HG03066 (cell line): Measurements from ENCODE around the gene PLEKHG5.
"Not testable (repeated sequence)": the region's sequence is repeated elsewhere in the genome, so short reads cannot be mapped to it uniquely, and the experiment has no call there.

Source experiments
- ATAC-seq: cut with Tn5 transposase; IDR thresholded peaks from one replicate; pipeline ENCODE4 v1.9.1; 2021; ENCODE audit warnings: low read depth; ENCODE audit not compliant: unreplicated experiment

Gene PLEKHG5

DNA sequence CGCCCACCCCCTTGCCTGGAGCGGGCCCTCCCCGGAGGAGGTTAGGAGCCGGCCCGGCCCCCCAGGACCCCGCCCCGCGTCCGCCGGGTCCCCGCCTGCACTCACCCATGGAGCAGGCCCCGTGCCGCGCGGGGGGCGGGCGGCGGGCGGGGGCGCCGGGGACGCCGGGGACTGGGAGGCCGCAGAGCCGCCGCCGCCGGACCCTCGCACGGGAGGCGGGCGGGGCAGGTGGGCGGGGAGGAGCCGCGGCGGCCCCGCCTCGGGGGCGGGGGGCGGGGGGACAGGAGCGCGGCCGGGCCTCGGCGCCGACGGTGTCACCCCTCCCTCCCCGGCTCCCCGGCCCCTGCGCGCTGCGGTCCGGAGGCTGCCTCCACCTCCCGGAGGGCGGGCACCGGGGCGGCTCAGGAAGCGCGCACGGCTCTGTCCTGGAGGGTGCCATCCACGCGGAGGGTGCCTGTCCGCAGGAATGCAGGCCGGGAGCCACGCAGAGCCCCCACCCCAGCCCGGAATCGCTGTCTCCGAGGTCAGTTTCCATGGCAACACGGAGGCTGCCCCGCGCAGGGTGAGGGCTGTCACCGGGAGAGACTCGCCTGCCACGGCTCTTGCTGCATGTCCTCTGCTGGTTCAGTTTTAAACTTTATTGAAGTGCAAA, 5.9 kb upstream of the PLEKHG5 start:
- no peak for ATAC-seq

DNA sequence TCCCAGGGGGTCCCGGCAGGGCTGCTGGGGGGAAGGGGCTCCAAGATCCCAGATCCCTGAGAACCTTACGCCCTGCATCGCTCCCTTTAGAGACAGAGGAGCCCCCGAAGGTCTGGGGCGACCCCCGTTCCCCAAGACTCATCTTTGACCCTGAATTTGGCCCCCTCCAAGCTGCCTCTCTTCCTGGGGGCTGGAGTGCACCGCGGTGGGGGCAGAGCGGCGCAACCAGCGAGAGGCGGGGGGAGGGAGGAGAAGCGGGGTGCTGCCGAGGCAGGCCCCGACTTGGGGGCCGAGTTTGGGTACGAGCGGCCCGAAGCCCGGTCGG, 5.4 kb upstream of the PLEKHG5 start:
- no peak for ATAC-seq

DNA sequence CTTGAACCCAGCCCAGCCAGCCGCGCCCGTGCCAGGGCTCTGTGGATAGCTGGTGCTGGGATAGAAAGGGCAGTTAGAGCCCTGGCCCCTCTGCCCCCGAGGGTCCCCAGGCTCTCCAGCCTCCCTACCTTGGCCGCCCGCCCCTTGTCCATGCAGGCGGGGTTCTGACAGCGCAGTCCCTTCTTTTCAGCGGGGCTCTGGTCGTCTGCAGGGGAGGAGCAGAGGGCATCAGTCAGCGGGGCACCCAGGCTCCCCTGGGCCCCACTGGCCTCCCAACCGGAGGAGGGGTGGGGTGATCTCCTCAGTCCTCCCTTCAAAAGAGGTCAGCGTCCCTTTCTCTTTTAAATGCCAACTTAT, 4.9 kb upstream of the PLEKHG5 start:
- ATAC-seq: no peak

DNA sequence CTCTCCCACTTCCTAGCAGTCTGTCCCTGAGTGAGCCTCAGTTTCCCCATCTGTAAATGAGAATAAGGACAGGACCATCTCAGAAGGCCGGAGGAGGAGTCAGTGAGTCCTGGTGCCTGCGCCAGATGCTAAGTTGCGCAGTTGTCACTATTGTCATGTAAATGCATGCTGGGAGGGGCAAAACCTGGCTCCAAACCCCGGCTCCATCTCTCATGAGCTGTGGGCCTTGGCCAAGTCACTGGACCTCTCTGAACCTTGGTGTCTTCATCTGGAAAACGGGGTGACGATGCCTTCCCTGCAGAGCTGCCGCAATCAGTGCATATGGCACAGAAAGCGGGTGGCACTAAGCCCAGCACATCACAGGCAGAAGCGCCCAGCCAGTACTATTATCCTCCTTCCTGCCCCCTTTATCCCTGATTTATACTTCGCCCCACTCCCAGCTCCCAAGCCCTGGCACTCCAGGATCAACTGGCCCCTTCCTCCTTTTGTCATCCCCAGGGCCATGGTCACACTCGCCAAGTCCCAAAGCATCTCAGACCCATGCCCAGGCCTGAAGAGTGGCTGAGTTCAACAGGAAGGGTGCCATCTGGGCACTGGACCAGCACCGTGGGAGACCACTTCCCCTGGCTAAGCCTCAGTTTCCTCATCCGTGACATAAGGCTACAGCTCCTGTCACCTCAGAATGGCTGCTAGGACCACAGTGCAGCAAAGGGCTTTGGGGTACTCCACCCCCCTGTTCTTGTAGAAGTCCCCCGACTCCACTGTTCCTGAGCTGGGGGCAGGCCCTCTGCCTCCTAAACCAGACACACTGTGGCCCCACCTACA, 4.3 kb upstream of the PLEKHG5 start:
- no peak for ATAC-seq

DNA sequence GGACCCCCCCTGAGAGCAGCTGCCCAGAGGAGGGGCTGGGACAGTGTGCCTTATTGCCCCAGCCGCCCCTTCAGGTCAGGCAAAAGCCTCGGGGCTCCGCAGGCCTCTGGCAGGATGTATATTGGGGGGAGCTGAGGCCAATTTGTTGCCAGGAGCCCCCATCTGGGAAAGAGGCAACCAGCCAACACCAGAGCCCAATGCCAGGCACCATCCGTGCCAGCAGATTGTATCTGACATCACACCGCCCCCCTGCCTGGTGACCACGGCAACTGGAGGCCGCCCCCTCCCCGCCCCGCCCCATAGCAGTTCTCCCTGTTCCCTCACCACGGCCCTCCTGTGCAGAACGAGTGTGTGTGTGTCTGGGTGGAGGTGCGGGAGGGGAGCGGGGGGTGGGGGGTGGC, 3.6 kb upstream of the PLEKHG5 start:
- ATAC-seq: no peak

DNA sequence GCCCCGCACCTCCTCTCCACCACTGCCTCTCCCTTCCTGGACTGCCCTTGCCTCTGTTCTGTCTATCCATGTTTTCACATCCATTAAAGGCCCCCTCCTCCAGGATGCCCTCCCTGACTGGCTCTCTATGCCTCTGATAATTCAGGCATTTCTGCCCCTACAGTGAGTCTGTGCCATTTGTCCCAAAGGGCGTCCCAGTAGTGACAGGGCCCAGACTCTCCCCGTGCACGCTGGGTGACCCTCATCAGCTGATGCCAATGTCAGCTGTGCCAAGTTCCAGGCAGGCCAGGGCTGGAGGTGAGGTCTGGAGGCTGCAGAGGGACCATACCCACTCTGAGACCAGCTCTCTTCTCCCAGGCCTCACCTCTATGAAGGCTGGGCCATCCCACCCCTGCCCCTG, 3.2 kb upstream of the PLEKHG5 start:
- ATAC-seq: no peak

DNA sequence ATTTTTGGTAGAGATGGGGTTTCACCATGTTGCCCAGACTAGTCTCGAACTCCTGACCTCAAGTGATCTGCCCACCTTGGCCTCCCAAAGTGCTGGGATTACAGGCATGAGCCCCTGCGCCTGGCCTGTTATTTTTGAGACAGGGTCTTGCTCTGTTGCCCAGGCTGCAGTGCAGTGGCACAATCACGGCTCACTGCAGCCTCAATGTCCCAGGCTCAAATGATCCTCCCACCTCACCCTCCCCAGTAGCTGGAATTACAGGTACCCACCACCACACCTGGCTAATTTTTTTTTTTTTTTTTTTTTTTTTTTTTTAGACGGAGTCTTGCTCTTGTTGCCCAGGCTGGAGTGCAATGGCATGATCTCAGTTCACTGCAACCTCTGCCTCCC, 2.4 kb upstream of the PLEKHG5 start:
- ATAC-seq: not testable (repeated sequence)

DNA sequence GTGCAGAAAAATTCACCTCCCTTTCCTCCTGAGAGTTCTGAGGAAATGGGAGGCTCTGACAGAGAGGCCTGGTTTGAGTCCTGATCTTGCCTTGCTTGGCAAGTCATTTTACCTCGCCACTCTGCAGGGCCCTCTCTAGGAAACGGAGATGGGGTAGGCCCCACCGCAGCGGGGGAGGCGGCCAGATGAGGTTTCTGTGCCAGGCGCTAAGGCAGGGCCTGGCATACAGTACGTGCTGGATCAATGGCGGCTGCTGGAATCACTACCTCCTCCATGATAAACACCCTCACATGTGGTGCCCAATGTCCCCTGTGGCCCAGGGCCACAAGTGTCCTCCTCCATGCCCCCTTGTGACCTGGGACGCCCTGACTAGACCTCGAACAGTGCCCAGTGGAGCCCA, 499 bp upstream of the PLEKHG5 start:
- ATAC-seq: no peak

DNA sequence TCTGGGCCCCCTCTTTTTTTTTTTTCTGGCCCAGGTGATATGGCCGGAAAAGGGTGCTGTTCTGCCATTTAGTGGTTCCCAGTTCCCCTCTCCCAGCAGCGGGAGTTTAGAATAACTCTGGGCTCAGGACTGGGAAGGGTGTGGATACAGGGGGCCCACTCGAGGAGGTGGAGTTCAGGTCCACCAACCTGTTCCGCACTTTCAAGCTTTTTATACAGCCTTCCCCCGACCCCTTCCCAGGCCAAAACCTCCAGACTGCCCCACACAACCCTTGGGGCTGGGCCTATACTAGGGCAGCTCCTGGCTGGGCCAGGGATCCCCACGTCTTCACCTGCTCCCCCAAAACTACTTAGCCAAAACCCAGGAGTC, 402 bp downstream of the PLEKHG5 start:
- no peak for ATAC-seq

DNA sequence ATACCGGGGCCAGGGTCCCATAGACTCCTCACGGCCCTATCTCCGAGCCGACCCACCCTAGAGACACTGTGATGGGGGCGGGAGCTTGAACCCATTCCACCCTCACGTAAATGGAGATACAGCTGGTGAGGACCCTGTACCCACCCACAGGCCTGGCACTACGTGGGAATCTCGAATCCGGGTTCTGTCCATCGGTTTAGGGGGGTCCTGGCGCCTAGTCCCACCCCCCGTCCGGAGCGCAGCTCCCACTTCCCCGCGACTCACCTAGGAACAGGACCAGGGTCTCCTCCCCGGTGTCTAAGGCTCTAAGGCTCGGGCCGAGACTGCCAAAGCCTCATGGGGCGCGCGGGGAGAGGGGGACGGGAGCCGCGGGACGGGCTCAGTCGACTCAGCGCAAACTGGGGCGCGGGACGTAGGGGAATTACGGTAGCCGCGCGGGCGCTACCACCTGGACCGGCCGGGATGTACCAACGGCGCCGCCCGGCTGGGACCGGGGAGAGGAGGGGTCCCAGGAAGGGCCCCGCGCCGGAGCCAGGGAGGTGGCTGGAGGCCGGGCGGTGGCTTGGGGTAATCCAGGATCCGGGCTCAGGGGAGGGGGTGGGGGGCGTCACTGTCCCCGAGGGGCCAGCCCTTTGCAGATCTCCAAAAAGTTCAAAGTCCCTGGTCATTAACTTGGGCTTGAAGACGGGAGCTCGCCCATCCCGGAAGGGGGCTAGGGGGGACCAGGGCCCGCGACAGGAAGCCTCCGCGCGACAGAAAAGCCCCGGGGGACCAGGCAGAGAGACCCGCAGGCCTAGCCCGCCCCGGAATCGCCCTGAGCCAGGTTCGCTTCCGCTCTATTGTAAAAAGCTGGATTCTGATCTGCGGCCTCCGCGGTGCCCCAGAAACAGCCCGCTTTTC, 1.0 kb downstream of the PLEKHG5 start:
- ATAC-seq: peak; percentile 56

DNA sequence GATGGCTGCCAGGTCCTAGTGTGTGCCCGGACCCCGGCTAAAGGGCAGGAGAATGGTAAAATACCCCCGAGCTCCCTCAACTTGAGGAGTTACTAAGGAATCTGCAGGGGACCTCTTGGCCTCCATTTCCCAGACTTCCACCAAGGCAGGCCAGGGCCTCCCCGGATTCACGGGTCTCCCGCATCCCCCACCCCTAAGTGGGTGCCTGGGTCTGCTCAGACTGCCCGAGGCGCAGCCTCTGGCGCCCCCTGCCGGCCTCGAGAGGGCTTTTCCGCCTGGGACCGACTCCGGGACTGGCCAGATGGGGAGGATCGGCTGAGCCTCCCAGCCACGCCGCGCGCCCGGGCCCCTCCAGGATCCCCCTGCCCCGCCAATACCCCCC, 1.7 kb downstream of the PLEKHG5 start:
- peak; percentile 57 for ATAC-seq

DNA sequence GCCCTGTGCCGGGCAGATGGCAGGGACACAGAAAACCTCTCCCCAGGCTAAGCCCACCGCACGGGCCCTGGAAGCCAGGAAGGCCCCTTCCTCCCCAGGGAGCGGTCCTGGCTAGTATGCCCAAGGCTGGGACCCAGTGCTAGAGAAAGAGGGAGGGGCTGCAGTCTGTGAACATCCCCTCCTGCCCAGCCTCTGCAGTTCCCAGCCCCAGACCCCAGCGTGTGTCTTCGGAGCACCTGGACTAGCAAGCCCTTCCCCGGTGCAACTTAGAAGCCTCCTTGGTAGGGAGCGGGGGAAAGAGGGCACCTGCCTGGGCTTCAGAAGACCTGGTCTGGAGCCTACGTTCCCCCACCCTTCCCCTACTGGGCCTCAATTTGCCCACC, 2.1 kb downstream of the PLEKHG5 start:
- ATAC-seq: no peak

DNA sequence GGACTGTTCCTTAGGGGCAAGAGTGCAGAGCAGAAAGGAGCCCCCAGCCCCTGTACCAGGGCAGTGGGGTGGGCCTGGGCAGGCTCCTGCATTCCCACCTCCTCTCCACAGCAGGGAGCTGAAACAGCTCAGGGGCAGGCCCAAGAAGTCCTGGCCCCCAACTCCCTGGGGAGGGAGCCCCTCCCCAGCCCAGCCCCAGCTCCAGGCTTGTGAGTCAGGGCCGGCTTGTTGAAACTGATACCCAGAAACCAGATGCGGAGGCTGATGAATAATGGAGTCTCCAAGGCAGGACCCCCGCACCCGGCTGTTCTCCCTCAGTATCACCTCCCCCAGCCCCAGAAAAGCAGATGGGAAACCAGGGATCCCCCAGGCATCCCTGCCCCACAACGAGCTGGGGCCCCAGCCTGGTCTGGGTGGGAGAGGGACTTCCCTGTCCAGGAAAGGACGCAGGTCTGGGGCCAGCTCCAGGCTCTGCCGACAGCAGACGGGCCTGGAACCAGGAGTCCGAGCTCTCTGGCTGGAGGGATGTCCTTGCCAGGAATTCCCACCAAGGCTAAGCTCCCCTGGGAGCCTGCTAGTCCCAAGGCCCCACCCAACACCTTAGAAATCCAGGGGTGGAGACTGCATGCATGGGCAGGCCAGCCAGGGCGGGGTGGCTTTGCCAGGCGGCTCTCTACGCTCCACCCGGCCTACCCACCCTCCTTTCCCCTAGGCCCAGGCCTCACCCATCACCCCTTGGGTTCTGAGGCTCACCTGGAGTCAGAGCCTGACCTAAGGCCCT, 2.7 kb downstream of the PLEKHG5 start:
- no peak for ATAC-seq

DNA sequence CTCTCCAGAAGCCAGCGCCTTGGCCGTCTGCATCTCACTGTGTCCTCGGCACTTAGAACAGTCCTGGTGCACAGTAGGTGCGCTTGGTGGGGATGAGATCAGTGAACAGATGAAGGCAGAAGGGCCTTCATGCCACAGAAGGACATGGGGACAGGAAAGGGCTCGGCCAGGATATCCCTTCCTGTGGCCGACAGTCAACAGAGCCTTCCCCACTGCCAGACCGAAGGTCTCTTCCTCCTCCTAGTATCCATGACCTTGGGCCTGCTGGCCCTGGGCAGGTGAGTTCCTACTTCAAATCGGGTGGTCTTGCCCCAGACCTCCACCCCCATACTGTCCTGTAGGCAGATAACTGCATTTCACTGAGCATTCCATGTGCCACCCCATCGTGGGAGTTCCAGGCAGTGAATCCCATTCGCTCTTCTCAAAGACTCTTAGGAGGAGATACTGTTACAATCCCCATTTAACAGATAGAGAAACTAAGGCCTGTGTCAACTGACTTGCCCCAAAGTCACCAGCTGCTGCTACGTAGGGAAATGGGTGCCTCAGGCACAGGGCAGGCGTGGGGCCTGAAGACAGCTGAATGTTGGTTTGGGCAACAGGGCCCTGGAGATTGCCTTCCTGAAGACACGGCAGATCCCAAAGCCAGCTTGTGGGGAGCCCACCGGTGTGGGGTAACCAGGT, 3.5 kb downstream of the PLEKHG5 start:
- ATAC-seq: no peak

DNA sequence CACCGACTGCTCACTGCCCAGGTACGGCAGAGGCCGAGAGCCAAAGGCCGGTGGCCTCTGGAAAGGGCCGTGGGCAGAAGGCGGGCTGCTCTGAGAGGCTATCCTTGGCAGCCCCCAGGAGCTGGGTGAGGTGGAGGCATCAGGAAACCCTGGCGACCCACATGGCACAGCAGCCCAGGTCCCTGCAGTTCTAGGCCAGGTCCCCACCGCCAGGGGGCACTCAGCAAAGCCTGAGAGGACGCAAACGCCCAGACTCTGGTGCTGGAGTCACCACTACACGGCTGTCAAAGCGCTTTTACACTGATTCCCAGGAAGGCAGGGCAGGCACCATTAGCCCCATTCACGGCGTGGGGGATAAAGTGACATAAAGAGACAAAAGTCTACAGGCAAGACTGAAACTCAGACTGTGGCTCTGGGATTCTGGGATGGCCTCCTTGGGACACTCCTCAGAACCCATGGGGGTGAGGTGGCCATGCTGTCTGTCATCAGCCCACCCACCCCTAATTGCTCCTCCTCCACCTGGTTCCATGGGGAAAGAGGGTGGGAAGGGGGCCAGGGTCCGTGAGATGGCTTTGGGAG, 4.9 kb downstream of the PLEKHG5 start:
- no peak for ATAC-seq

DNA sequence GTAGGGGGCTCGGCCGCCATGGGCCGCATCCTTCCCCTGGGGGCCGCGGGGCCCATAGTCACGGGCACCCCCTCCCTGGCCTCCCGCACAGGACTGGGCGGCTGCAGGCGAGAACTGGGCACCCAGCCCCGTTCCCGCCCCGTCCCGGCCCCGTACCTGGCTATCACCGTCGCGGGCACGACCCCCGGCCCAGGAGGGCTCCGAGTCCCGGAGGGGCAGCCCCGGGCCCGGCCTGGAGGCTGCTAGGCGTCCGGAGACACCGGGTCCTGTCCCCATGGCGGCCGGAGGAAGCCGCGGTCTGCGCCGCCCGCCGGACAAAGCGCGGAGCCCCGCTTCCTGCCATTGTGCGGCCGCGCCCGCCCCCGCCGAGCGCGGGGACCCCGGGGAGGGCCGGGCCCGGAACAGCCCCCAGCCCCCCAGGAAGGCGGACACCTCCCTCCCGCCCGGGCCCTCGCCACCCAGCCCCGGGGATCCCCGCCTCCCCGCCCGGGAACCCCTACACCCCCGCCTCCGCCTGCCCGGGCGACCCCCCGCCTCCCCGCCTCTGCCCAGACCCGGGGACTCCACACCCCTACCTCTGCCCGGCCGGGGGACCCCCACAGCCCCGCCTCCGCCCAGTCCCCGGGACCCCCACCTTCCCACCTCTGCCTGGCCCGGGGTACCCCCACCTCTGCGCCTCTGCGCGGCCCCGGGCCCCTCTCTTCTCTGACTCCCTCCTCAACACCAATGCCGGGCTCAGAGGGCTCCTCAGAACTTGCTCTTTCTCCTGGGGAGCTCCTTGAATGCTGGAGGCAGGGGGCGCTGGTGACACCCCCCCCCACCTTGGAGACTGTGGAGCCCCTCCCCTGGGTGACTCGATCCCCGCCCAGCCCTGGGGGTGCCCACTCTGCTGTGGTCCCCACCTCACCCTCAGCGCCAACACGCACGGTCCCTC, 6.0 kb downstream of the PLEKHG5 start:
- no peak for ATAC-seq

DNA sequence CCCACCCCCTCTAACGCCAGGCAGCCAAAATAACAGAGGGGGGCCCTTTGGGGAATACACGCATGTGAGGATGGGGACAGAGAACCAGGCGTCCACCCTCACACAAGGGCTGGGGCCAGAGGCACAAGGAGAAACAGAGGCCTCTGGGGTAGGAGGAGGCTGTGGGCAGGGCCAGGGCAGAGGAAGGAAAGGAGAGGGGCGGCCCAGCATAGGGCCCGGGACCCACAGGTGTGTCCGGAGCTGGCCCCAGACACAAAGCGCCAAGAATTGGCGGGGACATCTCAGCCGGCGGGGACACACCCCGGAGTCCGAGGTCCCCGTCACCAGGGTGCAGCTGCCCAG, 6.7 kb downstream of the PLEKHG5 start:
- no peak for ATAC-seq

DNA sequence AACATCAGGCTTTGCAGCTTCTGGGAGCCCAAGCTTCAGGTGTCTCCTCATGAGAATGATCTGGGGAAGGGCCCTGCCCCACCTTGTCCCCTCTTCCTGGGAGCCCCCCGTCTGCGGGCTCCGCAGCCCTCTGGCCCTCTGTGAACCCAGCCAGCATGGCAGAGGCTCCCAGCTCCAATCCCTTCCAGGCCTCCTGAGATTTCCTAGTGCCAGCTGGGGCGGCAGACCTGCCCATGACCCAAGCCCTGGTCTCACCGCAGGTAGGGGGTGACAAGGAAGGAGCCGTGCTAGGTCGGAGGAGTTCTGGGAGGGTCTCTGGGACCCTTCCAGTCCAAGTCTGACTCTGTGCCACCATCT, 7.7 kb downstream of the PLEKHG5 start:
- no peak for ATAC-seq
